ENCODE measurements around the gene E2F2.

E2F2 gene

DNA sequence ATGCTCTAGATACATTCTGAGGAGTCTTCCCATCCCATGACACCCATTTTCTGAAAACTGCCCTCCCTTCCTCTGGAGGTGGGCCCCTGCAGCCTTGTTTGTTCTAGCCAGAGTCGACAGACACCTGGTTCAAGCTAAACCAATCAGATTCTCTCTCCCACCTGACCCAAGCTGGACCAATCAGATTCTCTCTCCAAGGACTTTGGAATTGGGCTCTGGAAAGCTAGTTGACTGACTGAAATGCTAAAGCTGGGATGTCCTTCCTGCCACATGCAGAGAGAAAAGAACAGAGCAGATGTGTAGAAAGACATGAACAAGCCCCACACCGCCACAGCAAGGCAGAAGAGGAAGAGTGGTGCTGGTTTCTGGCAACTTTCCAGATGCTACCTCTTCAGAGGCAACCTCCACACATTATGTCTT, 71.7 kb downstream of the E2F2 start:
- no peak for TF ChIP-seq CTCF (IDR thresholded peaks at IDR 0.05; ENCODE audit: insufficient read depth, low read length, missing control alignments)
- POLR2A ChIA-PET, result no interaction called here
- H3K4me3 ChIP-seq (ENCODE audit: low read depth, low read length), result no peak overlapping the region
- CTCF ChIA-PET, result interaction anchor here (0.9 kb wide), 1 partner anchor 47 kb away, joined by 3 read pairs; no protein-coding TSS in a partner anchor
- DNase-seq (ENCODE audit: low read depth, low spot score), result no peak
